SK-N-SH (cell line): Measurements from ENCODE around the gene ARHGAP40.

Experiments
- CHD2 ChIP-seq: fragments of 150-350 bp; IDR thresholded peaks from 2 replicates; pipeline ENCODE4 v1.6.1; 2018; ENCODE audit warnings: low read length; ENCODE audit not compliant: partially characterized antibody
- EP300 ChIP-seq, 2 experiments: IDR thresholded peaks; 2 replicates each; pipeline versions ENCODE4 v1.4.0 to v1.6.1; 2012; ENCODE audit warnings: borderline replicate concordance in 1 of 2, low read depth in 1 of 2, low read length in 1 of 2
- FOXJ3 ChIP-seq: sonication (generic); formaldehyde crosslinking; IDR thresholded peaks from 2 replicates; pipeline ENCODE4 v1.5.1; 2020; ENCODE audit warnings: mild to moderate bottlenecking, missing genetic modification reagents
- MXI1 ChIP-seq: IDR thresholded peaks from 2 replicates; pipeline ENCODE4 v1.6.1; 2012; ENCODE audit warnings: mild to moderate bottlenecking, low read depth, low read length, improper control_type of control experiment
- NFIC ChIP-seq: IDR thresholded peaks from 2 replicates; pipeline ENCODE4 v1.4.0; 2012; ENCODE audit warnings: borderline replicate concordance
- POLR2AphosphoS5 ChIP-seq: IDR thresholded peaks from 2 replicates; pipeline ENCODE4 v1.6.1; 2012; ENCODE audit warnings: low read depth, low read length
- RAD21 ChIP-seq: IDR thresholded peaks from 2 replicates; pipeline ENCODE4 v1.6.1; 2012; ENCODE audit warnings: mild to moderate bottlenecking, low read length
- RCOR1 ChIP-seq: fragments of 150-350 bp; IDR thresholded peaks from 2 replicates; pipeline ENCODE4 v1.6.1; 2017; ENCODE audit warnings: antibody characterized with exemption, low read length
- RXRA ChIP-seq: IDR thresholded peaks from 2 replicates; pipeline ENCODE4 v1.4.0; 2012; ENCODE audit warnings: low read depth, mild to moderate bottlenecking, borderline replicate concordance
- SIN3A ChIP-seq: IDR thresholded peaks from 2 replicates; pipeline ENCODE4 v1.6.1; 2012; ENCODE audit warnings: low read depth, mild to moderate bottlenecking, low read length, moderate library complexity, borderline replicate concordance
- SMC3 ChIP-seq: IDR thresholded peaks from 2 replicates; pipeline ENCODE4 v1.6.1; 2012; ENCODE audit warnings: low read depth, low read length, improper control_type of control experiment
- TCF12 ChIP-seq: IDR thresholded peaks from 2 replicates; pipeline ENCODE4 v1.4.0; 2012
- USF2 ChIP-seq: fragments of 150-350 bp; IDR thresholded peaks from 2 replicates; pipeline ENCODE4 v1.6.1; 2017; ENCODE audit warnings: antibody characterized with exemption, low read length, low read depth, borderline replicate concordance
- TF ChIP-seq, protein P1 (sequence below): fragments of 200-600 bp; sonication (generic); IDR thresholded peaks from 2 replicates; pipeline ENCODE4 v1.6.1; 2017; ENCODE audit warnings: antibody characterized with exemption, mild to moderate bottlenecking, moderate library complexity

DNA sequence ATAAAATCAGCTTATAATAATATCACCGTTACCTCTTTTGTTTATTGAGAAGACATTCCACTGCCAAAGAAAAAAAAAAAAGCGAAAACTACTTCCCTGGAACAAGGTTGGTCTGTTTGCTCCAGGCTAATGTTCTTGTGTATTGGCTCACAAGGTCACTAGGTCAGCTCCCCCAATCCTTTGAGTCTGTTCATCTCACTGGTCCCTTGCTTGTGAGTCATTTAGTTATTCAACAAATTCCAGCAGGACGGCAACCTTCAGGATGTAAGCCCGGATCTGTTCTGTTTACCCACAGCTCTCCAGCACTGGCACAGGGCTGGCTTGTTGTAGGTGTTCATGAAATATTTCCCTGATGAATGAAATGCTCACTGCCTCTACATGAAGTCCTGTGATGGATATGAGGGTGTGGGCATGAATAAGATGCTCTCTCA lies 3.3 kb downstream of the ARHGAP40 start:
- no peak for TF ChIP-seq POLR2AphosphoS5
- TF ChIP-seq RAD21: no peak
- TF ChIP-seq, protein P1, sequence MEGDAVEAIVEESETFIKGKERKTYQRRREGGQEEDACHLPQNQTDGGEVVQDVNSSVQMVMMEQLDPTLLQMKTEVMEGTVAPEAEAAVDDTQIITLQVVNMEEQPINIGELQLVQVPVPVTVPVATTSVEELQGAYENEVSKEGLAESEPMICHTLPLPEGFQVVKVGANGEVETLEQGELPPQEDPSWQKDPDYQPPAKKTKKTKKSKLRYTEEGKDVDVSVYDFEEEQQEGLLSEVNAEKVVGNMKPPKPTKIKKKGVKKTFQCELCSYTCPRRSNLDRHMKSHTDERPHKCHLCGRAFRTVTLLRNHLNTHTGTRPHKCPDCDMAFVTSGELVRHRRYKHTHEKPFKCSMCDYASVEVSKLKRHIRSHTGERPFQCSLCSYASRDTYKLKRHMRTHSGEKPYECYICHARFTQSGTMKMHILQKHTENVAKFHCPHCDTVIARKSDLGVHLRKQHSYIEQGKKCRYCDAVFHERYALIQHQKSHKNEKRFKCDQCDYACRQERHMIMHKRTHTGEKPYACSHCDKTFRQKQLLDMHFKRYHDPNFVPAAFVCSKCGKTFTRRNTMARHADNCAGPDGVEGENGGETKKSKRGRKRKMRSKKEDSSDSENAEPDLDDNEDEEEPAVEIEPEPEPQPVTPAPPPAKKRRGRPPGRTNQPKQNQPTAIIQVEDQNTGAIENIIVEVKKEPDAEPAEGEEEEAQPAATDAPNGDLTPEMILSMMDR: no peak
- no peak for TF ChIP-seq RCOR1
- no peak for TF ChIP-seq RXRA
- no peak for TF ChIP-seq SIN3A
- TF ChIP-seq NFIC: no peak
- no peak for TF ChIP-seq USF2
- TF ChIP-seq TCF12: no peak
- no peak for TF ChIP-seq MXI1
- TF ChIP-seq CHD2: no peak
- no peak for TF ChIP-seq EP300 (IDR thresholded peaks at IDR 0.05; ENCODE audit: borderline replicate concordance in 1 of 2, low read depth in 1 of 2, low read length in 1 of 2)
- TF ChIP-seq FOXJ3 (CRISPR knock-in tag): no peak
- no peak for TF ChIP-seq SMC3
